ENCODE results near the gene RALGPS1. TPM values are rescaled to one million over a fixed set of nuclear protein-coding genes. Genes with fewer than 3 reads are reported as not detected.

Gene RALGPS1
- polyA plus RNA-seq, 3 donors, result 0.60 to 4.6 (median 1.3) TPM

DNA sequence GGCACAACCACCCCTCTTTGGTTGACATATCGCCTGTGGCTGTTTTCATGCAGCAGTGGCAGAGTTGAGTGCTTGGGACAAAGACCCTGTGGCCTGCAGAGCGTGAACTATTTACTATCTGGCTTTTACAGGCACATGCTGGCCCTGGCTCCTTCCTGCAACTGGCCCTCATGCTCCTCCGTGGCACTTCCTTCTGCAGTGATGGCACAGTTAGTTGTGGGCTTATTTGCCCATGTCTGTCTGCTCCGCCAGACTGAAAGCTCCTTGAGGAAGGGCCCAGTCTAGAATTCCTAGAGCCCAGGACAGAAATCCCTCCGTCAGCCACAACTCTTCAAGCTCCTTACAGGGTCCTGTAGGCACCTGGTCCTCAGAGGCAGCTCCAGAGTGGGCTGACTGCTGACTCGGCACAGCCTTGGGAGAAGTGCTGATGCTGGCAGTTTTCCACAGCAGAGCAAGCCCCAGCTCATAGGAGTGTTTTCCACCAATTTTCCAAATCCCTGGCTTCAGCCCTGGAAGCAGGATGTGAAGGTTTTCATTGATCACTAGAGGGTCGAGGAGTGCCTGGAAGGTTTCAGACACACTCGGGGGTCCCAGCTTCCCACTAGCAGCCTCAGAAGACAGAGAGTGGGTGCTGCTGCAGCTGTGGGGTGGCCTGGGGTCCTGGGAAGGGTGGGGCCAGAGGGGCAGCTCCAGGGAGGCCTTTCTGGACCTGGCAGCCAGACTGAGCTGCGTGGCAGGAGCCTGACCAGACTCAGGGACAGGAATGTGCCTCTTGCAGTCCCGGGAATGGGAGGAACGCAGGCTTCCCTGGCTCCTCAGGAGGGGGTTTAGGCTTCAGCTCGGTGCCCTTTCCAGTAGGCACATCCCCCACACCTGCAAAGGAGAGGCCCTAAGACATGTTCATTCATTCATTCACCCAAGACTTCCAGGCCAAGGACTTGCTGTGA is 264.4 kb downstream of the RALGPS1 start:
- H3K27me3 Mint-ChIP-seq (ENCODE audit: low read depth in 3 of 3), result peaks cover 1 to 8% (median 7%) of the 10 kb centered on the region in 3 donors
- H3K27ac Mint-ChIP-seq, result no peak overlapping the region
- H3K27ac ChIP-seq (ENCODE audit: low read depth in 1 of 2, low read length in 2 of 2), result no peak overlapping the region

DNA sequence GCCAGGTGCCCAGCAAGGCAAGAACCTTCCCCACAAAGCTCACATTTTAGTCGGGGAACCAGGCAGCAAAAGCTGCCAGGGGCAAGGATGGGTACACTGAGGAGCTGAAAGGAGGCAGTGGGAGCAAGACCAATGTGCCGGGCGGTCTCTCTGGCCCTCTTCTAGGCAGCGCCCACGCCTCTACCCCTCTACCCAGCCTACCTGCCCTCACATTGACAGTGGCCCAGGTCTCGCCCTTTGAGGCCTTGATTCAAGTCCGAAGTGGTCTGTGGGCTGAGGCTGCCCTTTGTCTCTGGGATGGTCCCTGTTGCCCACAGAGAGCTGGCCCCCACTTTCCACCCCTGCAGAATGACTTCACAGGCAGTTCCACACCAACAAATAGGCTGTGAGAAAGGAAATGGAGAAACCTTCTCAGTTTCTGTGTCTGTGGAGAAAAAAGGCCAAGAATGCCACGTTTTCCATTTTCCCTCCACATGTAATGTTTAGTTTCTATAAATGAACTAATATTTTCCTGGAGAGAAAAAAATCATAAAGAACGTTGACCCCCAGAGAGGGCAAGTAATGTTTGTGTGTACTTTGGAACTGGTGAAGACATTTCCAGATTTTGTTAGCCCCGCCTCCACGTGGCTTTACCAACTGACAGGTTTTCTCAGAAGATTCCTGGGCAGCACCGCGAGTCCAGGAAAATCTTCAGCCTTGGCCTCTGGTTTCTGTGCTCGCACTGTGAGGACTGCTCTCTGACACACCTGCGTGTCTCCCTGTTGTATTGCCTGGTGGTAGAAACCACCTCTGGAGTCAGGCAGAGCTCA is 265.3 kb downstream of the RALGPS1 start:
- H3K27me3 Mint-ChIP-seq (ENCODE audit: low read depth in 3 of 3), result peaks cover 0 to 8% (median 8%) of the 10 kb centered on the region in 3 donors

More for the DNA sequence above, 264.4 kb downstream of the RALGPS1 start:
- Histone ChIP-seq H3K4me1 (ENCODE audit: control insufficient read depth in 1 of 2, insufficient read depth in 2 of 2, low read length in 2 of 2) (no peaks in the 10 kb centered on the region), H3K79me2 (ENCODE audit: insufficient read depth, low read length) (no peaks in the 10 kb centered on the region), H2AFZ (ENCODE audit: insufficient read depth, low read depth, low read length, poor library complexity, severe bottlenecking) (no peak overlapping the region), H3K36me3 (replicated peaks in 1 of 2; ENCODE audit: control insufficient read depth in 1 of 2, insufficient read depth in 2 of 2, low read length in 2 of 2) (no peaks in the 10 kb centered on the region), H3K4me3 (replicated peaks in 1 of 3; ENCODE audit: low read depth in 2 of 3, low read length in 3 of 3) (no peak overlapping the region), H4K20me1 (ENCODE audit: insufficient read depth, low read length) (no peaks in the 10 kb centered on the region), H3K9me3 (replicated peaks in 1 of 2; ENCODE audit: control insufficient read depth in 1 of 2, insufficient read depth in 1 of 2, low read length in 2 of 2) (no peaks in the 10 kb centered on the region), H3K4me2 (replicated peaks; ENCODE audit: extremely low read depth, low read length, poor library complexity, severe bottlenecking) (no peak overlapping the region), H3K9ac (ENCODE audit: insufficient read depth, low read length, poor library complexity, severe bottlenecking) (no peak overlapping the region), H3K27me3 (ENCODE audit: control insufficient read depth in 2 of 2, insufficient read depth in 2 of 2, low read length in 2 of 2) (no peaks in the 10 kb centered on the region)
- 80% methylated on average over 8 of the region's 12 CpGs for WGBS (ENCODE audit: insufficient coverage)
- H3K4me3 Mint-ChIP-seq, result no peak overlapping the region
- intact Hi-C loops (cut with micrococcal nuclease), result no loop called here
- peaks cover 0 to 2% (median 0%) of the 10 kb centered on the region in 7 donors for H3K9me3 Mint-ChIP-seq
- TF ChIP-seq, protein P1, sequence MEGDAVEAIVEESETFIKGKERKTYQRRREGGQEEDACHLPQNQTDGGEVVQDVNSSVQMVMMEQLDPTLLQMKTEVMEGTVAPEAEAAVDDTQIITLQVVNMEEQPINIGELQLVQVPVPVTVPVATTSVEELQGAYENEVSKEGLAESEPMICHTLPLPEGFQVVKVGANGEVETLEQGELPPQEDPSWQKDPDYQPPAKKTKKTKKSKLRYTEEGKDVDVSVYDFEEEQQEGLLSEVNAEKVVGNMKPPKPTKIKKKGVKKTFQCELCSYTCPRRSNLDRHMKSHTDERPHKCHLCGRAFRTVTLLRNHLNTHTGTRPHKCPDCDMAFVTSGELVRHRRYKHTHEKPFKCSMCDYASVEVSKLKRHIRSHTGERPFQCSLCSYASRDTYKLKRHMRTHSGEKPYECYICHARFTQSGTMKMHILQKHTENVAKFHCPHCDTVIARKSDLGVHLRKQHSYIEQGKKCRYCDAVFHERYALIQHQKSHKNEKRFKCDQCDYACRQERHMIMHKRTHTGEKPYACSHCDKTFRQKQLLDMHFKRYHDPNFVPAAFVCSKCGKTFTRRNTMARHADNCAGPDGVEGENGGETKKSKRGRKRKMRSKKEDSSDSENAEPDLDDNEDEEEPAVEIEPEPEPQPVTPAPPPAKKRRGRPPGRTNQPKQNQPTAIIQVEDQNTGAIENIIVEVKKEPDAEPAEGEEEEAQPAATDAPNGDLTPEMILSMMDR (IDR thresholded peaks at IDR 0.05), result no peak
- H3K4me1 Mint-ChIP-seq, result peaks cover 6% of the 10 kb centered on the region
- no peaks in the 10 kb centered on the region for H3K36me3 Mint-ChIP-seq
- no peak for DNase-seq

More for the DNA sequence above, 265.3 kb downstream of the RALGPS1 start:
- H2AFZ ChIP-seq (ENCODE audit: insufficient read depth, low read depth, low read length, poor library complexity, severe bottlenecking), result no peak overlapping the region
- no peak for DNase-seq
- H3K79me2 ChIP-seq (ENCODE audit: insufficient read depth, low read length), result no peaks in the 10 kb centered on the region
- H3K4me1 ChIP-seq (ENCODE audit: control insufficient read depth in 1 of 2, insufficient read depth in 2 of 2, low read length in 2 of 2), result no peaks in the 10 kb centered on the region
- no peaks in the 10 kb centered on the region for H3K27me3 ChIP-seq (ENCODE audit: control insufficient read depth in 2 of 2, insufficient read depth in 2 of 2, low read length in 2 of 2)
- no peaks in the 10 kb centered on the region for H4K20me1 ChIP-seq (ENCODE audit: insufficient read depth, low read length)
- no peak overlapping the region for H3K9ac ChIP-seq (ENCODE audit: insufficient read depth, low read length, poor library complexity, severe bottlenecking)
- no peak overlapping the region for H3K4me2 ChIP-seq (replicated peaks; ENCODE audit: extremely low read depth, low read length, poor library complexity, severe bottlenecking)
- Mint-ChIP-seq H3K9me3 (peaks cover 0 to 2% (median 0%) of the 10 kb centered on the region in 7 donors), H3K27ac (no peak overlapping the region), H3K4me1 (peaks cover 6% of the 10 kb centered on the region), H3K36me3 (no peaks in the 10 kb centered on the region), H3K4me3 (no peak overlapping the region)
- no peak overlapping the region for H3K4me3 ChIP-seq (replicated peaks in 1 of 3; ENCODE audit: low read depth in 2 of 3, low read length in 3 of 3)
- H3K27ac ChIP-seq (ENCODE audit: low read depth in 1 of 2, low read length in 2 of 2), result no peak overlapping the region
- TF ChIP-seq, protein P1 (IDR thresholded peaks at IDR 0.05), result no peak
- intact Hi-C loops (cut with micrococcal nuclease), result no loop called here
- no peaks in the 10 kb centered on the region for H3K36me3 ChIP-seq (replicated peaks in 1 of 2; ENCODE audit: control insufficient read depth in 1 of 2, insufficient read depth in 2 of 2, low read length in 2 of 2)
- 96% methylated on average over 9 of the region's 15 CpGs for WGBS (ENCODE audit: insufficient coverage)
- no peaks in the 10 kb centered on the region for H3K9me3 ChIP-seq (replicated peaks in 1 of 2; ENCODE audit: control insufficient read depth in 1 of 2, insufficient read depth in 1 of 2, low read length in 2 of 2)

Measured in CD14-positive monocyte (primary cell).